ENCODE measurements around the gene BATF3. TPM values are rescaled to one million over a fixed set of nuclear protein-coding genes. Genes with fewer than 3 reads are reported as not detected.

Gene BATF3, protein sequence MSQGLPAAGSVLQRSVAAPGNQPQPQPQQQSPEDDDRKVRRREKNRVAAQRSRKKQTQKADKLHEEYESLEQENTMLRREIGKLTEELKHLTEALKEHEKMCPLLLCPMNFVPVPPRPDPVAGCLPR
- total RNA-seq, result not detected in 2 replicates
- long read RNA-seq, result 0 reads

DNA sequence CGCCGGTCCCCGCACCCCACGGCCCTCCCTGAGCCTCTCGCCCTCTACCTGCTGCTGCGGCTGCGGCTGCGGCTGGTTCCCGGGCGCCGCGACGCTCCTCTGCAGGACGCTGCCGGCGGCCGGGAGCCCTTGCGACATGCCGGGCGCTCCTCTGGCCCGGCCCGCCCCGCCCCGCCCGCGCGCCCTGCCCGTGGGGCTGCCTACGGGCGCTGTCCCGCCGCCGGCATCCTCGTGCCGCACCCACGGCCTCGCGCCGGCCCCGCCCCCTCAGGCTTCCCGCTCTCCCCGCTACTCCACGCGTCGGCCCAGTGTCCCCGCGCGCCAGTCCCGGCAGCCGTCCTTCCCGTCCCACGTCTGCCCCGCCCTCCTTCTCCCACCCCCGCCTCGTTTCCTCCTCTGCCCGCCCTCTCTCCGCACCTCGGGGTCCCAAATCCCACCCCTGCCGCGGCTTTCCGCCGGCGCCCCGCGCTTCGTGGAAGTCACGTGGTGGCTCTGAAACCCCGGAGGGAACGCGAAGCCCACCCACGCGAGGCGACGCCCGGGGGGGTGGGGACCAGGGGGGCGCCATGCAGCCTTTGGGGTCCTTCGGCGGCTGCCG lies at the start of gene BATF3:
Gene BATF3 (minus strand): TSS at position 216 of the 598 bp plus-strand sequence. CDS start 78 bp downstream, at position 138.
- no peak for DNase-seq (ENCODE audit: low read depth, low spot score)
- Mint-ChIP-seq H3K4me3 (peak within 1 kb of the TSS; percentile 82), H3K9me3 (no peaks in the 10 kb centered on the region), H3K4me1 (peaks cover 14% of the 10 kb centered on the region), H3K36me3 (ENCODE audit: low read depth) (no peaks in the 10 kb centered on the region), H3K27ac (ENCODE audit: unreplicated experiment) (no peak within 1 kb of the TSS), H3K27me3 (ENCODE audit: low read depth) (peaks cover 90% of the 10 kb centered on the region)
- TF ChIP-seq, protein P1, sequence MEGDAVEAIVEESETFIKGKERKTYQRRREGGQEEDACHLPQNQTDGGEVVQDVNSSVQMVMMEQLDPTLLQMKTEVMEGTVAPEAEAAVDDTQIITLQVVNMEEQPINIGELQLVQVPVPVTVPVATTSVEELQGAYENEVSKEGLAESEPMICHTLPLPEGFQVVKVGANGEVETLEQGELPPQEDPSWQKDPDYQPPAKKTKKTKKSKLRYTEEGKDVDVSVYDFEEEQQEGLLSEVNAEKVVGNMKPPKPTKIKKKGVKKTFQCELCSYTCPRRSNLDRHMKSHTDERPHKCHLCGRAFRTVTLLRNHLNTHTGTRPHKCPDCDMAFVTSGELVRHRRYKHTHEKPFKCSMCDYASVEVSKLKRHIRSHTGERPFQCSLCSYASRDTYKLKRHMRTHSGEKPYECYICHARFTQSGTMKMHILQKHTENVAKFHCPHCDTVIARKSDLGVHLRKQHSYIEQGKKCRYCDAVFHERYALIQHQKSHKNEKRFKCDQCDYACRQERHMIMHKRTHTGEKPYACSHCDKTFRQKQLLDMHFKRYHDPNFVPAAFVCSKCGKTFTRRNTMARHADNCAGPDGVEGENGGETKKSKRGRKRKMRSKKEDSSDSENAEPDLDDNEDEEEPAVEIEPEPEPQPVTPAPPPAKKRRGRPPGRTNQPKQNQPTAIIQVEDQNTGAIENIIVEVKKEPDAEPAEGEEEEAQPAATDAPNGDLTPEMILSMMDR (conservative IDR thresholded peaks at IDR 0.05), result no peak

DNA sequence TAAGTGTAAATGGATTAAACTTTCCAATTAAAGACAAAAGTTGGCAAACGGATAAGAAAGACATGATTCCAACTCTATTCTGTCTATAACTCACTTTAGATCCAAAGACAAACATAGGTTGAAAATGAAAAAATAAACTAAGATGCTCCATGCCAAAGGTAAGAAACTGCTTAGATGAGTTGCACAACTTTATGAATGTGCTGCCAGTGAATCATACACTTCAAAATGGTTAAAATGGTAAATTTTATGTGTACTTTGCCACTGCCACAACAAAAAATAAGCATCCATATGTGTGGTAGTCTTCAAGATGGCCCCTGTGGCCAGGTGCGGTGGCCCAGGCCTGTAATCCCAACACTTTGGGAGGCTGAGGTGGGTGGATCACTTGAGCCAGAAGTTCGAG lies 46.9 kb upstream of the BATF3 start:
- Mint-ChIP-seq H3K4me3 (no peak overlapping the region), H3K4me1 (peaks cover 4% of the 10 kb centered on the region), H3K9me3 (peaks cover 3% of the 10 kb centered on the region), H3K27ac (ENCODE audit: unreplicated experiment) (no peak overlapping the region), H3K27me3 (ENCODE audit: low read depth) (no peaks in the 10 kb centered on the region), H3K36me3 (ENCODE audit: low read depth) (peaks cover 19% of the 10 kb centered on the region)
- DNase-seq (ENCODE audit: low read depth, low spot score), result no peak
- TF ChIP-seq, protein P1 (conservative IDR thresholded peaks at IDR 0.05), result no peak

DNA sequence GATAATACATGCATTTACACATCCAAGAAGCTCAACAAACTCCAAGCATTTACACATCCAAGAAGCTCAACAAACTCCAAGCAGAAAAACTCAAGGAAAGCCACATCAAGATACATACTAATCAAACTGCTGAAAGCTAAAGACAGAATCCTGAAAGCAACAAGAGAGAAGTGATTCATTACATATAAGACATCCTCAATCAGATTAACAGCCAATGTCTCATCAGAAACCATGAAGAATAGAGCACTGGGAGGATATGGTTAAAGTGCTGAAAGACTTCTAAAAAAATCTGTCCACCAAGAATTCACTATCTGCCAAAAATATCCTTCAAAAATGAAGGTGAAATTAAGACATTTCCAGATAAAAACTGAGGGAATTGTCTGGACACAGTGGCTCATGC lies 45.7 kb upstream of the BATF3 start:
- Mint-ChIP-seq H3K27me3 (ENCODE audit: low read depth) (no peaks in the 10 kb centered on the region), H3K4me1 (peaks cover 4% of the 10 kb centered on the region)

DNA sequence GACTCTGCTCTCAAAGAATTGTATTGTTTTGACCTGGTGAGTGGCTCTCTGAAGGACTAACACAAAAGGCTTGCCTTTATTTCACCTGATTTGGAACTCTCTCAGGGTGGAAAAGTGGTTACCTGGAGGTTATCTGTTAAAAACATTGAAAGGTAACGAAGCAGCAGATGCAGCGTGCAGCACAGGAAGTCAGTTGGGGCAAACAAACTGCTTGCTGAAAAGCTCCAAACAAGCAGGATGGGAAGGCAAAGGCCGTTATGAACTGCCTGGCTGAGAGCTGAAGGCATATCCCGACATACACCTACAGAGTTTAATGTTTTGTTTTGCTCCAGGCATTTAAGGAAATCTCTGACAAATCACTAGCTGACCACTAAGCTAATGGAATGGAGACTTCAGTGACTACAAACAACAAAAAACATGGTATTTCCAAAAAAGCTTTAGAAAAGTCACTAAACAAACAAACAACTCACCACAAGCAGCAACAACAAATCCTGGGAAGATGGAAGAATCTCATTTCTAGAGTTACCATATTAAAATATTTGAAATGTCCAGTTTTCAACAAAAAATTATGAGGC lies 44.3 kb upstream of the BATF3 start:
- peaks cover 3% of the 10 kb centered on the region for H3K9me3 Mint-ChIP-seq
- no peaks in the 10 kb centered on the region for H3K27me3 Mint-ChIP-seq (ENCODE audit: low read depth)
- no peak overlapping the region for H3K4me3 Mint-ChIP-seq
- no peak for DNase-seq (ENCODE audit: low read depth, low spot score)
- H3K36me3 Mint-ChIP-seq (ENCODE audit: low read depth), result peaks cover 24% of the 10 kb centered on the region
- no peaks in the 10 kb centered on the region for H3K4me1 Mint-ChIP-seq
- no peak overlapping the region for H3K27ac Mint-ChIP-seq (ENCODE audit: unreplicated experiment)
- TF ChIP-seq, protein P1 (conservative IDR thresholded peaks at IDR 0.05), result no peak

More for the DNA sequence above, 45.7 kb upstream of the BATF3 start:
- Mint-ChIP-seq H3K36me3 (ENCODE audit: low read depth) (peaks cover 24% of the 10 kb centered on the region), H3K9me3 (peaks cover 3% of the 10 kb centered on the region), H3K4me3 (no peak overlapping the region), H3K27ac (ENCODE audit: unreplicated experiment) (no peak overlapping the region)
- TF ChIP-seq, protein P1 (conservative IDR thresholded peaks at IDR 0.05), result no peak
- DNase-seq (ENCODE audit: low read depth, low spot score), result no peak

DNA sequence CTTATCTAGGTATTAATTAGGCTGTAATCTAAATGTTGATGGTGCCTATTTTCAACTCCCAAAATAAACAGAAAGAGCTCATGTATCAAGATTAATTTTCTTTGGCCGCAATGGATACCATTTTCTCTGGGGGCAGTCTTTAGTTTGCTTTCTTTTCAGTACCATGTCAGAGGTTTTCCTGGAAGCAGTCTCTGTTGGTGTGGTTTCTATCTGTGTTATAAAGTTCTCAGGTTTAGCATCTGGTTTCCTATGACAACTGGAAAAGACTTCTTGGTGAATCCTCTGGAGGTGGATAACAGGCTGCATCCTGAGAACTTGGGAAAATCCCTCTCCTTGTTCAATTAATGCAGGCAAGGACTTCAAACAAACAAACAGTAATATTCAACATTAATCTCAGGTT lies 38.7 kb upstream of the BATF3 start:
- no peak overlapping the region for H3K4me3 Mint-ChIP-seq
- no peak for DNase-seq (ENCODE audit: low read depth, low spot score)
- no peaks in the 10 kb centered on the region for H3K27me3 Mint-ChIP-seq (ENCODE audit: low read depth)
- TF ChIP-seq, protein P1 (conservative IDR thresholded peaks at IDR 0.05), result no peak
- no peaks in the 10 kb centered on the region for H3K4me1 Mint-ChIP-seq
- peaks cover 17% of the 10 kb centered on the region for H3K36me3 Mint-ChIP-seq (ENCODE audit: low read depth)
- no peak overlapping the region for H3K27ac Mint-ChIP-seq (ENCODE audit: unreplicated experiment)
- no peaks in the 10 kb centered on the region for H3K9me3 Mint-ChIP-seq
